ENCODE results near the gene NXPE3.

DNA sequence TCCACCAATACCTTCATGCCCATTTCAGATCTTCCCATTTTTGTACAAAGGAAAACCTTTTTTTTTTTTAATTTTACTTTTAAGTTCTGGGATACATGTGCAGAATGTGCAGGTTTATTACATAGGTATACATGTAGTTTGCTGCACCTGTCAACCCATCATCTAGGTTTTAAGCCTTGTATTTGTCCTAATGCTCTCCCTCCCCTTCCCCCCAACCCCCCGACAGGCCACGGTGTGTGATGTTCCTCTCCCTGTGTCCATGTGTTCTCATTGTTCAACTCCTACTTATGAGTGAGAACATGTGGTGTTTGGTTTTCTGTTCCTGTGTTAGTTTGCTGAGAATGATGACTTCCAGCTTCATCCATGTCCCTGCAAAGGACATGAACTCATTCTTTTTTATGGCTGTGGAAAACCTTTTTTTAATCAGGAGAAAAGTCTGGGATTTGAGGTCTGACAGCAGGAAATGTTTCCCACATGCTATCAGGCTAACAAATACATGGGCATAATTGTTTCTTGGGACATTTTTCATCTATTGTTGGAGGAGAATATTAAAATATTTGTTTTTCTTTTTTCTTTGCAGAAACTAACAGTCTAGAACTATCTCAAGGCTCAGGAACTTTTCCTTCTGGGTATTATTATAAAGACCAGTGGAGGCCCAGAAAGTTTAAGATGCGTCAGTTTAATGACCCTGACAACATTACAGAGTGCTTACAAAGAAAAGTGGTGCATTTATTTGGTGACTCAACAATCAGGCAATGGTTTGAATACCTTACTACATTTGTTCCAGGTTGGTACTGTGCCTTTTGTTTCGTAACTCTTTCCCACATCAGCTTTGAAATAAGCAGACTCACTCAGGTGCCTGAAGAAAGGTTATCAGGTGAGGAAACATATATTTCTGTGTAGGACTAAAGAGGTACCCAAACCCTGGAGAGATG is 37.5 kb downstream of the NXPE3 start:
- TF ChIP-seq SP2 (tag by site-specific recombination; IDR thresholded peaks at IDR 0.05) = no peak
- TF ChIP-seq, protein P1, sequence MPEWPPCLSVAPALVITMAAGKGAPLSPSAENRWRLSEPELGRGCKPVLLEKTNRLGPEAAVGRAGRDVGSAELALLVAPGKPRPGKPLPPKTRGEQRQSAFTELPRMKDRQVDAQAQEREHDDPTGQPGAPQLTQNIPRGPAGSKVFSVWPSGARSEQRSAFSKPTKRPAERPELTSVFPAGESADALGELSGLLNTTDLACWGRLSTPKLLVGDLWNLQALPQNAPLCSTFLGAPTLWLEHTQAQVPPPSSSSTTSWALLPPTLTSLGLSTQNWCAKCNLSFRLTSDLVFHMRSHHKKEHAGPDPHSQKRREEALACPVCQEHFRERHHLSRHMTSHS (tag by site-specific recombination; IDR thresholded peaks at IDR 0.05) = no peak
